H9 (cell line): ENCODE measurements around the gene HOXA4. TPM values are rescaled to one million over a fixed set of nuclear protein-coding genes. Genes with fewer than 3 reads are reported as not detected.

Experiments used
- DNase-seq: peaks from one replicate; pipeline ENCODE4 v3.0.0-alpha.2; 2017
- H2AFZ ChIP-seq: one replicate; pipeline ENCODE4 v1.6.1; 2013; ENCODE audit warnings: mild to moderate bottlenecking, low read length, control low read depth, moderate library complexity
- H2AK5ac ChIP-seq: 2 replicates; pipeline ENCODE4 v1.6.1; 2013; ENCODE audit warnings: low read length, control low read depth, mixed read lengths; ENCODE audit not compliant: insufficient read length
- H2BK120ac ChIP-seq: one replicate; pipeline ENCODE4 v1.6.1; 2013; ENCODE audit warnings: low read depth, mild to moderate bottlenecking, low read length, control low read depth, inconsistent platforms; ENCODE audit not compliant: poor library complexity, severe bottlenecking
- H2BK12ac ChIP-seq: 2 replicates; pipeline ENCODE4 v1.6.1; 2013; ENCODE audit warnings: low read length, control low read depth, mixed read lengths, low read depth; ENCODE audit not compliant: insufficient read length
- H2BK15ac ChIP-seq: 2 replicates; pipeline ENCODE4 v1.6.1; 2013; ENCODE audit warnings: low read depth, low read length, control low read depth
- H2BK20ac ChIP-seq: one replicate; pipeline ENCODE4 v1.6.1; 2013; ENCODE audit warnings: low read depth, mild to moderate bottlenecking, low read length, control low read depth, inconsistent platforms; ENCODE audit not compliant: poor library complexity, severe bottlenecking
- H2BK5ac ChIP-seq: 2 replicates; pipeline ENCODE4 v1.6.1; 2013; ENCODE audit warnings: low read length, control low read depth, mixed read lengths; ENCODE audit not compliant: insufficient read length
- H3K14ac ChIP-seq: 2 replicates; pipeline ENCODE4 v1.6.1; 2013; ENCODE audit warnings: low read length, control low read depth; ENCODE audit not compliant: insufficient read depth
- H3K18ac ChIP-seq: 2 replicates; pipeline ENCODE4 v1.6.1; 2013; ENCODE audit warnings: low read depth, mild to moderate bottlenecking, mixed read lengths, low read length, control low read depth; ENCODE audit not compliant: insufficient read length
- H3K23ac ChIP-seq: 2 replicates; pipeline ENCODE4 v1.6.1; 2013; ENCODE audit warnings: low read length, control low read depth, mixed read lengths, low read depth; ENCODE audit not compliant: insufficient read length
- H3K23me2 ChIP-seq: 2 replicates; pipeline ENCODE4 v1.6.1; 2013; ENCODE audit warnings: low read depth, mild to moderate bottlenecking, mixed read lengths, low read length, control low read depth; ENCODE audit not compliant: insufficient read length, poor library complexity, severe bottlenecking
- H3K27ac ChIP-seq: 2 replicates; pipeline ENCODE4 v1.5.1; 2013; ENCODE audit warnings: low read length, control low read depth, mixed read lengths, low read depth; ENCODE audit not compliant: insufficient read length
- H3K27me3 ChIP-seq: 2 replicates; pipeline ENCODE4 v1.6.1; 2013; ENCODE audit warnings: low read length, control low read depth, inconsistent platforms; ENCODE audit not compliant: insufficient read depth
- H3K4ac ChIP-seq: 2 replicates; pipeline ENCODE4 v1.6.1; 2013; ENCODE audit warnings: low read depth, mild to moderate bottlenecking, control low read depth, inconsistent platforms, low read length, moderate library complexity
- H3K4me1 ChIP-seq: 2 replicates; pipeline ENCODE4 v1.6.1; 2013; ENCODE audit warnings: low read length, control low read depth, inconsistent platforms; ENCODE audit not compliant: insufficient read depth
- H3K4me2 ChIP-seq: 2 replicates; pipeline ENCODE4 v1.6.1; 2013; ENCODE audit warnings: low read length, control low read depth, mixed read lengths; ENCODE audit not compliant: insufficient read length, insufficient read depth
- H3K56ac ChIP-seq: 2 replicates; pipeline ENCODE4 v1.6.1; 2013; ENCODE audit warnings: low read depth, mild to moderate bottlenecking, mixed read lengths, low read length, control low read depth; ENCODE audit not compliant: insufficient read length
- H3K79me1 ChIP-seq: 2 replicates; pipeline ENCODE4 v1.6.1; 2013; ENCODE audit warnings: low read depth, mild to moderate bottlenecking, moderate library complexity, low read length, control low read depth, inconsistent platforms; ENCODE audit not compliant: insufficient read depth, poor library complexity, severe bottlenecking
- H3K79me2 ChIP-seq: 2 replicates; pipeline ENCODE4 v1.6.1; 2013; ENCODE audit warnings: low read length, control low read depth, inconsistent platforms; ENCODE audit not compliant: insufficient read depth
- H3K9ac ChIP-seq: 2 replicates; pipeline ENCODE4 v1.6.1; 2013; ENCODE audit warnings: low read length, control low read depth, mixed read lengths; ENCODE audit not compliant: insufficient read length; ENCODE audit errors: extremely low read depth
- H3K9me3 ChIP-seq: one replicate; pipeline ENCODE4 v1.6.1; 2013; ENCODE audit warnings: low read depth, low read length, inconsistent platforms; ENCODE audit not compliant: control insufficient read depth
- H3T11ph ChIP-seq: one replicate; pipeline ENCODE4 v1.6.1; 2013; ENCODE audit warnings: mild to moderate bottlenecking, low read length, control low read depth, inconsistent platforms
- H4K20me1 ChIP-seq: one replicate; pipeline ENCODE4 v1.6.1; 2013; ENCODE audit not compliant: control insufficient read depth, insufficient read length, insufficient read depth
- H4K5ac ChIP-seq: 2 replicates; pipeline ENCODE4 v1.6.1; 2013; ENCODE audit warnings: low read depth, mild to moderate bottlenecking, mixed read lengths, low read length, control low read depth; ENCODE audit not compliant: insufficient read length
- H4K8ac ChIP-seq: replicated peaks from 2 replicates; pipeline ENCODE4 v1.6.1; 2013; ENCODE audit warnings: low read length, control low read depth, mixed read lengths, low read depth; ENCODE audit not compliant: insufficient read length
- H4K91ac ChIP-seq: 2 replicates; pipeline ENCODE4 v1.6.1; 2013; ENCODE audit warnings: low read depth, mild to moderate bottlenecking, moderate library complexity, mixed read lengths, low read length, control low read depth; ENCODE audit not compliant: insufficient read length
- H3K27ac Mint-ChIP-seq, 3 experiments: 2 replicates in 2 of 3; 3 replicates in 1 of 3; pipeline ENCODE4 v1.8.0; 2020 to 2021; ENCODE audit warnings: mixed read lengths in 3 of 3, mild to moderate bottlenecking in 1 of 3, moderate library complexity in 1 of 3
- H3K27me3 Mint-ChIP-seq: 2 replicates; pipeline ENCODE4 v1.8.0; 2021; ENCODE audit warnings: low read depth, mild to moderate bottlenecking, moderate library complexity, mixed read lengths
- H3K36me3 Mint-ChIP-seq, 3 experiments: 2 replicates in 2 of 3; 3 replicates in 1 of 3; pipeline ENCODE4 v1.8.0; 2020 to 2021; ENCODE audit warnings: low read depth in 3 of 3, mixed read lengths in 3 of 3; ENCODE audit not compliant: insufficient read depth in 1 of 3
- H3K4me1 Mint-ChIP-seq, 2 experiments: 2 replicates each; pipeline ENCODE4 v1.8.0; 2020; ENCODE audit warnings: mixed read lengths in 2 of 2
- H3K4me3 Mint-ChIP-seq, 2 experiments: 2 replicates in 1 of 2; 3 replicates in 1 of 2; pipeline ENCODE4 v1.8.0; 2020 to 2021; ENCODE audit warnings: mild to moderate bottlenecking in 2 of 2, mixed read lengths in 2 of 2, moderate library complexity in 1 of 2
- H3K9me3 Mint-ChIP-seq, 2 experiments: 2 replicates in 1 of 2; 3 replicates in 1 of 2; pipeline ENCODE4 v1.8.0; 2020; ENCODE audit warnings: mild to moderate bottlenecking in 2 of 2, mixed read lengths in 2 of 2, moderate library complexity in 1 of 2
- WGBS: extraction: QIAGEN DNeasy Blood & Tissue Kit; methylation state at CpG from one replicate; pipeline ENCODE4 v1.1.7; 2013; ENCODE audit warnings: missing lambda C conversion rate, low lambda C conversion rate, mixed read lengths; ENCODE audit not compliant: insufficient read length; ENCODE audit errors: extremely low coverage; 5-methylcytosine and 5-hydroxymethylcytosine counted together
- total RNA-seq: library from RNA; stranded (reverse); gene quantifications from 2 replicates; pipeline ENCODE4 v1.2.1, GENCODE V29; 2021
- TF ChIP-seq, protein P1 (sequence below): fragments of 200-600 bp; sonication (generic); conservative IDR thresholded peaks from 3 replicates; pipeline ENCODE4 v1.8.0; 2021; ENCODE audit warnings: antibody characterized with exemption, mild to moderate bottlenecking

Gene HOXA4
- total RNA-seq, 1 experiment from 2014 or later: not detected

DNA sequence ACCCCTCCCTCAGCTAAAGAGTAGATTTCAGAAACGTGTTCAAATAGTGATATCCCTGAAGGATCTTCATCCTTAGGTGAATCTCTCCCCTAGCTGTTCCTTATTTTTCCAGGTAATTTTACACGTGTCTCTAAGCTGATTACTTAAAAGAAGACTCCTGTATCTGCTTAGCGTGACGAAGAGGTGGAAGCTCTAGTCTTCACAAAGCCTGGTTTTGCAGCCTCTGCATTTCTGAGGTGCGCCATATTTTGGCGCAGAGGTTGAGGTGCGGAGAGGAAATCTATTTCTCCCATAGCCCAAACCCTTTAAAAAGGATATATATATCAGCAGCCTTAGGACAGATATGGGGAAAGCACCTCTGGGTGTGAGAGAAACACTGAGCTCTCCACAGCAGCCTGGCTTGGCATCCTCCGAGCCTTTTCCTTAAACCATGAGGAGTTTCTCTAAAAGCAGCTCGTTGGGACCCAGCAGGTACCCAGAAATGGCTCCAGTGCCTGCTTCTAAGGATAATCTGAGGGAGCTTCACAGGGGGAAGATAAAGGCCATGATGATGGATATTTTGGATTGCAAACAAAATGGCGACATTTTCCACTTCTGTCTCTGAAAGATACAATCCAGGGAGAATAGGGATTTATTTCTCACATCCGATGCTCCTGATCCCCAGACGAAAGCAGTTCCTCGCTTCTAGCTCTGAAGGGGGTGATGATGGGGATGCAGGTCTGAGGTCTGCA, 25.1 kb downstream of the HOXA4 start:
- no peaks in the 10 kb centered on the region for H3K23me2 ChIP-seq
- H3T11ph ChIP-seq: no peak overlapping the region
- TF ChIP-seq, protein P1, sequence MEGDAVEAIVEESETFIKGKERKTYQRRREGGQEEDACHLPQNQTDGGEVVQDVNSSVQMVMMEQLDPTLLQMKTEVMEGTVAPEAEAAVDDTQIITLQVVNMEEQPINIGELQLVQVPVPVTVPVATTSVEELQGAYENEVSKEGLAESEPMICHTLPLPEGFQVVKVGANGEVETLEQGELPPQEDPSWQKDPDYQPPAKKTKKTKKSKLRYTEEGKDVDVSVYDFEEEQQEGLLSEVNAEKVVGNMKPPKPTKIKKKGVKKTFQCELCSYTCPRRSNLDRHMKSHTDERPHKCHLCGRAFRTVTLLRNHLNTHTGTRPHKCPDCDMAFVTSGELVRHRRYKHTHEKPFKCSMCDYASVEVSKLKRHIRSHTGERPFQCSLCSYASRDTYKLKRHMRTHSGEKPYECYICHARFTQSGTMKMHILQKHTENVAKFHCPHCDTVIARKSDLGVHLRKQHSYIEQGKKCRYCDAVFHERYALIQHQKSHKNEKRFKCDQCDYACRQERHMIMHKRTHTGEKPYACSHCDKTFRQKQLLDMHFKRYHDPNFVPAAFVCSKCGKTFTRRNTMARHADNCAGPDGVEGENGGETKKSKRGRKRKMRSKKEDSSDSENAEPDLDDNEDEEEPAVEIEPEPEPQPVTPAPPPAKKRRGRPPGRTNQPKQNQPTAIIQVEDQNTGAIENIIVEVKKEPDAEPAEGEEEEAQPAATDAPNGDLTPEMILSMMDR: no peak
- H3K27me3 ChIP-seq: peaks cover 100% of the 10 kb centered on the region
- no peak overlapping the region for H3K14ac ChIP-seq
- H3K27ac ChIP-seq: no peak overlapping the region
- H2BK12ac ChIP-seq: no peak overlapping the region
- H2AFZ ChIP-seq: no peak overlapping the region
- H3K18ac ChIP-seq: no peak overlapping the region
- H3K4ac ChIP-seq: no peak overlapping the region
- no peak overlapping the region for H2BK20ac ChIP-seq
- no peak overlapping the region for H4K91ac ChIP-seq
- H2BK5ac ChIP-seq: no peak overlapping the region
- H2AK5ac ChIP-seq: no peak overlapping the region
- H2BK15ac ChIP-seq: no peak overlapping the region
- H2BK120ac ChIP-seq: no peak overlapping the region
- H3K9me3 ChIP-seq: no peaks in the 10 kb centered on the region
- no peaks in the 10 kb centered on the region for H3K79me2 ChIP-seq
- H3K4me2 ChIP-seq: no peak overlapping the region
- Mint-ChIP-seq H3K27ac (no peak overlapping the region), H3K4me1 (peaks cover 13 to 37% of the 10 kb centered on the region in 2 experiments), H3K9me3 (peaks cover 6 to 10% of the 10 kb centered on the region in 2 experiments; a peak in 4 of 5 replicates), H3K27me3 (peaks cover 100% of the 10 kb centered on the region), H3K36me3 (no peaks in the 10 kb centered on the region; a peak in 1 of 7 replicates), H3K4me3 (no peak overlapping the region)
- H4K20me1 ChIP-seq: peaks cover 2% of the 10 kb centered on the region
- no peak overlapping the region for H3K9ac ChIP-seq
- H4K5ac ChIP-seq: no peak overlapping the region
- no CpG with 5 or more reads among the region's 13 CpGs for WGBS
- no peak for DNase-seq
- H4K8ac ChIP-seq: no peak overlapping the region
- H3K4me1 ChIP-seq: no peaks in the 10 kb centered on the region
- no peaks in the 10 kb centered on the region for H3K79me1 ChIP-seq
- H3K23ac ChIP-seq: no peak overlapping the region
- no peak overlapping the region for H3K56ac ChIP-seq
